HEK293 (cell line): ENCODE results near the gene NDUFB1.

Source experiments
- FEZF1 ChIP-seq: fragments of 450-650 bp; formaldehyde crosslinking; IDR thresholded peaks from 2 replicates; pipeline ENCODE4 v1.5.1; 2016; ENCODE audit warnings: missing biosample characterization, missing genetic modification characterization
- GFI1B ChIP-seq: fragments of 450-650 bp; formaldehyde crosslinking; IDR thresholded peaks from 2 replicates; pipeline ENCODE4 v1.5.1; 2016; ENCODE audit warnings: missing biosample characterization, missing genetic modification characterization
- GLIS1 ChIP-seq: fragments of 450-650 bp; formaldehyde crosslinking; IDR thresholded peaks from 2 replicates; pipeline ENCODE4 v1.5.1; 2016; ENCODE audit warnings: missing biosample characterization, missing genetic modification characterization
- KLF9 ChIP-seq: fragments of 450-650 bp; formaldehyde crosslinking; IDR thresholded peaks from 2 replicates; pipeline ENCODE4 v1.5.1; 2016; ENCODE audit warnings: missing biosample characterization, missing genetic modification characterization, low read depth
- SCRT2 ChIP-seq: fragments of 450-650 bp; formaldehyde crosslinking; IDR thresholded peaks from 2 replicates; pipeline ENCODE4 v1.5.1; 2016; ENCODE audit warnings: missing biosample characterization, missing genetic modification characterization
- ZBTB8A ChIP-seq: fragments of 450-650 bp; formaldehyde crosslinking; IDR thresholded peaks from 2 replicates; pipeline ENCODE4 v1.5.1; 2016; ENCODE audit warnings: missing biosample characterization, missing genetic modification characterization
- ZNF121 ChIP-seq: fragments of 450-650 bp; formaldehyde crosslinking; IDR thresholded peaks from 2 replicates; pipeline ENCODE4 v1.5.1; 2016; ENCODE audit warnings: missing biosample characterization, missing genetic modification characterization
- ZNF132 ChIP-seq: fragments of 450-650 bp; formaldehyde crosslinking; IDR thresholded peaks from 2 replicates; pipeline ENCODE4 v1.5.1; 2017; ENCODE audit warnings: missing biosample characterization, missing genetic modification characterization, borderline replicate concordance
- ZNF23 ChIP-seq: fragments of 450-650 bp; formaldehyde crosslinking; IDR thresholded peaks from 2 replicates; pipeline ENCODE4 v1.5.1; 2016; ENCODE audit warnings: missing biosample characterization, missing genetic modification characterization, borderline replicate concordance
- ZNF248 ChIP-seq: fragments of 450-650 bp; formaldehyde crosslinking; IDR thresholded peaks from 2 replicates; pipeline ENCODE4 v1.5.1; 2017; ENCODE audit warnings: missing biosample characterization, missing genetic modification characterization
- ZNF311 ChIP-seq: fragments of 450-650 bp; formaldehyde crosslinking; IDR thresholded peaks from 2 replicates; pipeline ENCODE4 v1.5.1; 2017; ENCODE audit warnings: missing biosample characterization, missing genetic modification characterization, borderline replicate concordance
- ZNF510 ChIP-seq: fragments of 450-650 bp; formaldehyde crosslinking; IDR thresholded peaks from 2 replicates; pipeline ENCODE4 v1.5.1; 2018; ENCODE audit warnings: mild to moderate bottlenecking, missing genetic modification characterization, missing biosample characterization; ENCODE audit not compliant: insufficient replicate concordance
- ZNF544 ChIP-seq: fragments of 450-650 bp; formaldehyde crosslinking; IDR thresholded peaks from 2 replicates; pipeline ENCODE4 v1.5.0; 2017; ENCODE audit warnings: missing biosample characterization, missing genetic modification characterization
- ZNF571 ChIP-seq: fragments of 450-650 bp; formaldehyde crosslinking; IDR thresholded peaks from 2 replicates; pipeline ENCODE4 v1.5.0; 2017; ENCODE audit warnings: missing biosample characterization, missing genetic modification characterization
- ZNF677 ChIP-seq: fragments of 450-650 bp; IDR thresholded peaks from 2 replicates; pipeline ENCODE4 v1.5.0; 2018; ENCODE audit warnings: missing biosample characterization, mild to moderate bottlenecking, missing genetic modification characterization, moderate library complexity
- ZNF76 ChIP-seq: fragments of 450-650 bp; formaldehyde crosslinking; IDR thresholded peaks from 2 replicates; pipeline ENCODE4; 2016; ENCODE audit warnings: low read depth, missing biosample characterization, missing genetic modification characterization, borderline replicate concordance
- ZNF776 ChIP-seq: fragments of 450-650 bp; formaldehyde crosslinking; IDR thresholded peaks from 2 replicates; pipeline ENCODE4 v1.5.0; 2017; ENCODE audit warnings: missing biosample characterization, missing genetic modification characterization, borderline replicate concordance
- ZNF785 ChIP-seq: fragments of 450-650 bp; formaldehyde crosslinking; IDR thresholded peaks from 2 replicates; pipeline ENCODE4 v1.5.1; 2016; ENCODE audit warnings: missing biosample characterization, missing genetic modification characterization
- ZSCAN30 ChIP-seq: fragments of 450-650 bp; IDR thresholded peaks from 2 replicates; pipeline ENCODE4 v1.5.1; 2018; ENCODE audit warnings: missing biosample characterization, mild to moderate bottlenecking, missing genetic modification characterization, moderate library complexity
- TF ChIP-seq, protein P1 (sequence below): fragments of 450-650 bp; formaldehyde crosslinking; IDR thresholded peaks from 2 replicates; pipeline ENCODE4 v1.5.1; 2016; ENCODE audit warnings: missing biosample characterization, missing genetic modification characterization, borderline replicate concordance
- TF ChIP-seq, protein P2 (sequence below): fragments of 450-650 bp; formaldehyde crosslinking; IDR thresholded peaks from 2 replicates; pipeline ENCODE4 v1.5.1; 2017; ENCODE audit warnings: missing biosample characterization, missing genetic modification characterization
- TF ChIP-seq, protein P3 (sequence below): fragments of 450-650 bp; formaldehyde crosslinking; IDR thresholded peaks from 2 replicates; pipeline ENCODE4 v1.5.1; 2016; ENCODE audit warnings: missing biosample characterization, missing genetic modification characterization
- TF ChIP-seq, protein P4 (sequence below): fragments of 450-650 bp; formaldehyde crosslinking; IDR thresholded peaks from 2 replicates; pipeline ENCODE4 v1.5.1; 2016; ENCODE audit warnings: missing biosample characterization, missing genetic modification characterization
- TF ChIP-seq, protein P5 (sequence below): fragments of 450-650 bp; formaldehyde crosslinking; IDR thresholded peaks from 2 replicates; pipeline ENCODE4; 2016; ENCODE audit warnings: missing biosample characterization, missing genetic modification characterization
- TF ChIP-seq, protein P6 (sequence below): fragments of 450-650 bp; formaldehyde crosslinking; IDR thresholded peaks from 2 replicates; pipeline ENCODE4 v1.5.1; 2016; ENCODE audit warnings: missing biosample characterization, missing genetic modification characterization, low read depth
- TF ChIP-seq, protein P7 (sequence below): fragments of 450-650 bp; formaldehyde crosslinking; IDR thresholded peaks from 2 replicates; pipeline ENCODE4 v1.5.1; 2016; ENCODE audit warnings: missing biosample characterization, missing genetic modification characterization
- TF ChIP-seq, protein P8 (sequence below): fragments of 450-650 bp; formaldehyde crosslinking; IDR thresholded peaks from 2 replicates; pipeline ENCODE4 v1.5.1; 2016; ENCODE audit warnings: missing biosample characterization, missing genetic modification characterization

NDUFB1 gene

DNA sequence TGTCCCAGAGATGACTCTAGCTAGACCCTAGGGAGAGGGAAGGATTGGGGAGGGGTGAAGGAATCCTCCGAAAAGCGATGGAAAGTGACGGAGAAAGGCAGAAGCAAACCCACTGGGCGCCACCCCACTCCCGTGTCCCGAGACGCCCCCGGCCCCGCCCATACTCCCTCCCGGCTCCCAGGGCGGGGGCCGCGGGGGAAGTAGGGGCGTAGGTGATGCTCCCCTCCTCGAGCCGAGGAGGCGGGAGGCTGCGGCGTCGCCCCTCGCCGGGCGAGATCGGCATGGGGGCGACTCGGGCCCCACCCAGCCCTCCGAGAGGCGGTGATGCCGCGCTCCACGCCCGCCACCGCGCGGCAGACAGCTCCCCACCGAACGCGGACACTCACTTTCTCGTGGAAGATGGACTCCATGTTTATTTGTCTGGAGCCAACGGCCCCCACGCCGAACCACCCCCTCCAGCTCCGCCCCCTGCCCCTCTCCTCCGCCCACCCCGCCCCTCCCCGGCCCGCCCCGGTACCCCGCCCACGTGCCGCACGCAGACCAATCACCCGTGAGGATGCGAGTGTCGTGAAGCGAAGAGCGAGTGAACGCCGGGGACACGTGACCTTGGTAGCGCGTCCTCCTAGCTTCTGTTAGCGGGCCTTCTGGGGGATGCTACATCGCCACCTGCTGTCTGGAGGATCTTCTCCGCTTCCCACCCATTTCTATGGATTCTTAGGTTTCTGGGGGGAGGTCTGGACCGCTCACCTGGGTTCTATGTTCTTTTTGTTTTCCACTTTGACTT is 15.2 kb downstream of the NDUFB1 start, which contains the start of gene ATXN3 (continued):
- TF ChIP-seq ZNF785 (tag by site-specific recombination), result 0 out of 2 replicates have a peak, but pooled peaks have one; percentile 16
- TF ChIP-seq GFI1B (tag by site-specific recombination), result no peak
- no peak for TF ChIP-seq ZNF776 (tag by site-specific recombination)
- no peak for TF ChIP-seq ZNF132 (tag by site-specific recombination)
- TF ChIP-seq ZNF121 (tag by site-specific recombination), result no peak
- no peak for TF ChIP-seq SCRT2
- TF ChIP-seq GLIS1 (tag by site-specific recombination), result peak; percentile 60
- no peak for TF ChIP-seq FEZF1 (tag by site-specific recombination)
- TF ChIP-seq ZNF510 (tag by site-specific recombination), result no peak
- TF ChIP-seq, protein P1, sequence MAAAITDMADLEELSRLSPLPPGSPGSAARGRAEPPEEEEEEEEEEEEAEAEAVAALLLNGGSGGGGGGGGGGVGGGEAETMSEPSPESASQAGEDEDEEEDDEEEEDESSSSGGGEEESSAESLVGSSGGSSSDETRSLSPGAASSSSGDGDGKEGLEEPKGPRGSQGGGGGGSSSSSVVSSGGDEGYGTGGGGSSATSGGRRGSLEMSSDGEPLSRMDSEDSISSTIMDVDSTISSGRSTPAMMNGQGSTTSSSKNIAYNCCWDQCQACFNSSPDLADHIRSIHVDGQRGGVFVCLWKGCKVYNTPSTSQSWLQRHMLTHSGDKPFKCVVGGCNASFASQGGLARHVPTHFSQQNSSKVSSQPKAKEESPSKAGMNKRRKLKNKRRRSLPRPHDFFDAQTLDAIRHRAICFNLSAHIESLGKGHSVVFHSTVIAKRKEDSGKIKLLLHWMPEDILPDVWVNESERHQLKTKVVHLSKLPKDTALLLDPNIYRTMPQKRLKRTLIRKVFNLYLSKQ (tag by site-specific recombination), result no peak
- TF ChIP-seq, protein P2, sequence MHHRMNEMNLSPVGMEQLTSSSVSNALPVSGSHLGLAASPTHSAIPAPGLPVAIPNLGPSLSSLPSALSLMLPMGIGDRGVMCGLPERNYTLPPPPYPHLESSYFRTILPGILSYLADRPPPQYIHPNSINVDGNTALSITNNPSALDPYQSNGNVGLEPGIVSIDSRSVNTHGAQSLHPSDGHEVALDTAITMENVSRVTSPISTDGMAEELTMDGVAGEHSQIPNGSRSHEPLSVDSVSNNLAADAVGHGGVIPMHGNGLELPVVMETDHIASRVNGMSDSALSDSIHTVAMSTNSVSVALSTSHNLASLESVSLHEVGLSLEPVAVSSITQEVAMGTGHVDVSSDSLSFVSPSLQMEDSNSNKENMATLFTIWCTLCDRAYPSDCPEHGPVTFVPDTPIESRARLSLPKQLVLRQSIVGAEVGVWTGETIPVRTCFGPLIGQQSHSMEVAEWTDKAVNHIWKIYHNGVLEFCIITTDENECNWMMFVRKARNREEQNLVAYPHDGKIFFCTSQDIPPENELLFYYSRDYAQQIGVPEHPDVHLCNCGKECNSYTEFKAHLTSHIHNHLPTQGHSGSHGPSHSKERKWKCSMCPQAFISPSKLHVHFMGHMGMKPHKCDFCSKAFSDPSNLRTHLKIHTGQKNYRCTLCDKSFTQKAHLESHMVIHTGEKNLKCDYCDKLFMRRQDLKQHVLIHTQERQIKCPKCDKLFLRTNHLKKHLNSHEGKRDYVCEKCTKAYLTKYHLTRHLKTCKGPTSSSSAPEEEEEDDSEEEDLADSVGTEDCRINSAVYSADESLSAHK (tag by site-specific recombination), result no peak
- TF ChIP-seq ZNF248, result no peak
- TF ChIP-seq ZNF311 (tag by site-specific recombination), result no peak
- TF ChIP-seq, protein P3, sequence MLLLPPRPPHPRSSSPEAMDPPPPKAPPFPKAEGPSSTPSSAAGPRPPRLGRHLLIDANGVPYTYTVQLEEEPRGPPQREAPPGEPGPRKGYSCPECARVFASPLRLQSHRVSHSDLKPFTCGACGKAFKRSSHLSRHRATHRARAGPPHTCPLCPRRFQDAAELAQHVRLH (tag by site-specific recombination), result no peak
- TF ChIP-seq, protein P4, sequence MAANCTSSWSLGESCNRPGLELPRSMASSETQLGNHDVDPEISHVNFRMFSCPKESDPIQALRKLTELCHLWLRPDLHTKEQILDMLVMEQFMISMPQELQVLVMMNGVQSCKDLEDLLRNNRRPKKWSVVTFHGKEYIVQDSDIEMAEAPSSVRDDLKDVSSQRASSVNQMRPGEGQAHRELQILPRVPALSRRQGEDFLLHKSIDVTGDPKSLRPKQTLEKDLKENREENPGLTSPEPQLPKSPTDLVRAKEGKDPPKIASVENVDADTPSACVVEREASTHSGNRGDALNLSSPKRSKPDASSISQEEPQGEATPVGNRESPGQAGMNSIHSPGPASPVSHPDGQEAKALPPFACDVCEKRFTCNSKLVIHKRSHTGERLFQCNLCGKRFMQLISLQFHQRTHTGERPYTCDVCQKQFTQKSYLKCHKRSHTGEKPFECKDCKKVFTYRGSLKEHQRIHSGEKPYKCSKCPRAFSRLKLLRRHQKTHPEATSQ, result peak; percentile 68; the same call in 1 of the 2 replicates
- TF ChIP-seq ZNF76, result peak; percentile 76
- no peak for TF ChIP-seq ZNF544
- TF ChIP-seq, protein P5, sequence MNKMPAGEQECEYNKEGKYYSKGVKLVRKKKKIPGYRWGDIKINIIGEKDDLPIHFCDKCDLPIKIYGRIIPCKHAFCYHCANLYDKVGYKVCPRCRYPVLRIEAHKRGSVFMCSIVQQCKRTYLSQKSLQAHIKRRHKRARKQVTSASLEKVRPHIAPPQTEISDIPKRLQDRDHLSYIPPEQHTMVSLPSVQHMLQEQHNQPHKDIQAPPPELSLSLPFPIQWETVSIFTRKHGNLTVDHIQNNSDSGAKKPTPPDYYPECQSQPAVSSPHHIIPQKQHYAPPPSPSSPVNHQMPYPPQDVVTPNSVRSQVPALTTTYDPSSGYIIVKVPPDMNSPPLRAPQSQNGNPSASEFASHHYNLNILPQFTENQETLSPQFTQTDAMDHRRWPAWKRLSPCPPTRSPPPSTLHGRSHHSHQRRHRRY (tag by site-specific recombination), result no peak
- TF ChIP-seq KLF9 (tag by site-specific recombination), result peak; percentile 92
- no peak for TF ChIP-seq ZNF23 (tag by site-specific recombination)
- TF ChIP-seq, protein P6, sequence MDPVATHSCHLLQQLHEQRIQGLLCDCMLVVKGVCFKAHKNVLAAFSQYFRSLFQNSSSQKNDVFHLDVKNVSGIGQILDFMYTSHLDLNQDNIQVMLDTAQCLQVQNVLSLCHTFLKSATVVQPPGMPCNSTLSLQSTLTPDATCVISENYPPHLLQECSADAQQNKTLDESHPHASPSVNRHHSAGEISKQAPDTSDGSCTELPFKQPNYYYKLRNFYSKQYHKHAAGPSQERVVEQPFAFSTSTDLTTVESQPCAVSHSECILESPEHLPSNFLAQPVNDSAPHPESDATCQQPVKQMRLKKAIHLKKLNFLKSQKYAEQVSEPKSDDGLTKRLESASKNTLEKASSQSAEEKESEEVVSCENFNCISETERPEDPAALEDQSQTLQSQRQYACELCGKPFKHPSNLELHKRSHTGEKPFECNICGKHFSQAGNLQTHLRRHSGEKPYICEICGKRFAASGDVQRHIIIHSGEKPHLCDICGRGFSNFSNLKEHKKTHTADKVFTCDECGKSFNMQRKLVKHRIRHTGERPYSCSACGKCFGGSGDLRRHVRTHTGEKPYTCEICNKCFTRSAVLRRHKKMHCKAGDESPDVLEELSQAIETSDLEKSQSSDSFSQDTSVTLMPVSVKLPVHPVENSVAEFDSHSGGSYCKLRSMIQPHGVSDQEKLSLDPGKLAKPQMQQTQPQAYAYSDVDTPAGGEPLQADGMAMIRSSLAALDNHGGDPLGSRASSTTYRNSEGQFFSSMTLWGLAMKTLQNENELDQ (tag by site-specific recombination), result no peak
- no peak for TF ChIP-seq ZNF677
- TF ChIP-seq, protein P7, sequence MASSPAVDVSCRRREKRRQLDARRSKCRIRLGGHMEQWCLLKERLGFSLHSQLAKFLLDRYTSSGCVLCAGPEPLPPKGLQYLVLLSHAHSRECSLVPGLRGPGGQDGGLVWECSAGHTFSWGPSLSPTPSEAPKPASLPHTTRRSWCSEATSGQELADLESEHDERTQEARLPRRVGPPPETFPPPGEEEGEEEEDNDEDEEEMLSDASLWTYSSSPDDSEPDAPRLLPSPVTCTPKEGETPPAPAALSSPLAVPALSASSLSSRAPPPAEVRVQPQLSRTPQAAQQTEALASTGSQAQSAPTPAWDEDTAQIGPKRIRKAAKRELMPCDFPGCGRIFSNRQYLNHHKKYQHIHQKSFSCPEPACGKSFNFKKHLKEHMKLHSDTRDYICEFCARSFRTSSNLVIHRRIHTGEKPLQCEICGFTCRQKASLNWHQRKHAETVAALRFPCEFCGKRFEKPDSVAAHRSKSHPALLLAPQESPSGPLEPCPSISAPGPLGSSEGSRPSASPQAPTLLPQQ (tag by site-specific recombination), result peak; percentile 72
- no peak for TF ChIP-seq ZNF571 (tag by site-specific recombination)
- TF ChIP-seq, protein P8, sequence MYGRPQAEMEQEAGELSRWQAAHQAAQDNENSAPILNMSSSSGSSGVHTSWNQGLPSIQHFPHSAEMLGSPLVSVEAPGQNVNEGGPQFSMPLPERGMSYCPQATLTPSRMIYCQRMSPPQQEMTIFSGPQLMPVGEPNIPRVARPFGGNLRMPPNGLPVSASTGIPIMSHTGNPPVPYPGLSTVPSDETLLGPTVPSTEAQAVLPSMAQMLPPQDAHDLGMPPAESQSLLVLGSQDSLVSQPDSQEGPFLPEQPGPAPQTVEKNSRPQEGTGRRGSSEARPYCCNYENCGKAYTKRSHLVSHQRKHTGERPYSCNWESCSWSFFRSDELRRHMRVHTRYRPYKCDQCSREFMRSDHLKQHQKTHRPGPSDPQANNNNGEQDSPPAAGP (tag by site-specific recombination), result peak; percentile 85
- peak; percentile 68; the same call in 1 of the 2 replicates for TF ChIP-seq ZSCAN30 (tag by site-specific recombination)
- TF ChIP-seq ZBTB8A (tag by site-specific recombination), result peak; percentile 95
